ENCODE data around the gene RAB11FIP4. TPM values are rescaled to one million over a fixed set of nuclear protein-coding genes. Genes with fewer than 3 reads are reported as not detected.

RAB11FIP4 gene
- polyA plus RNA-seq, 1 of the 3 experiments (the other 2 are of a cell fraction) = 9.4 TPM

GRCh38 chr17:31561469-31562375 is 170.2 kb downstream of the RAB11FIP4 start (continued):
- no peak for TF ChIP-seq RFX5 (IDR thresholded peaks at IDR 0.05; ENCODE audit: low read length)
- TF ChIP-seq SMC3 (IDR thresholded peaks at IDR 0.05; ENCODE audit: low read depth, low read length) = no peak
- no peak for TF ChIP-seq EZH2phosphoT487 (IDR thresholded peaks at IDR 0.05; ENCODE audit: borderline replicate concordance, low read depth)
- TF ChIP-seq RCOR1 (IDR thresholded peaks at IDR 0.05; ENCODE audit: low read length) = no peak
- no peak for TF ChIP-seq TAF1 (IDR thresholded peaks at IDR 0.05; ENCODE audit: borderline replicate concordance, low read depth, low read length)
- TF ChIP-seq CHD2 (IDR thresholded peaks at IDR 0.05; ENCODE audit: low read length, partially characterized antibody) = no peak
- no peak for TF ChIP-seq RAD21 (IDR thresholded peaks at IDR 0.05; ENCODE audit: low read length)
- no peak for TF ChIP-seq REST (IDR thresholded peaks at IDR 0.05; ENCODE audit: low read depth, low read length)

- peaks cover 71% of the 10 kb centered on the region for H3K79me2 ChIP-seq (ENCODE audit: insufficient read depth)
- WGBS (ENCODE audit: low lambda C conversion rate) = 97% methylated on average over 8 of the region's 8 CpGs
- H3F3A ChIP-seq (replicated peaks; ENCODE audit: insufficient read depth) = peaks cover 37% of the 10 kb centered on the region
- no peak overlapping the region for H2AFZ ChIP-seq (ENCODE audit: low read depth)
- no peak overlapping the region for H3K4me3 ChIP-seq (ENCODE audit: low read depth in 2 of 2, low read length in 1 of 2)
- no peaks in the 10 kb centered on the region for H4K20me1 ChIP-seq (ENCODE audit: insufficient read depth)
- H3K27me3 ChIP-seq (ENCODE audit: insufficient read depth) = no peaks in the 10 kb centered on the region
- peak overlapping the region; percentile 69 to 86; a peak in 3 of 4 replicates for H3K27ac ChIP-seq (ENCODE audit: low read depth in 2 of 2, low read length in 1 of 2)
- peaks cover 21 to 45% of the 10 kb centered on the region in 2 experiments; a peak in 3 of 4 replicates for H3K4me1 ChIP-seq (ENCODE audit: control insufficient read depth in 1 of 2, insufficient read depth in 2 of 2, low read depth in 1 of 2, low read length in 1 of 2)
- DNase-seq = no peak
- no peaks in the 10 kb centered on the region for H3K9me3 ChIP-seq
- ChIA-PET POLR2A (interaction anchor here (0.6 kb wide), 1 partner anchor 186 kb away, joined by 3 read pairs; no protein-coding TSS in a partner anchor), CTCF (interaction anchor here (1.1 to 15.6 kb wide), 3 partner anchors 12 to 280 kb away, joined by 3 to 338 read pairs (median 3); no protein-coding TSS in a partner anchor)
- H3K4me2 ChIP-seq = peak overlapping the region; percentile 76
- no peaks in the 10 kb centered on the region for H3K9me2 ChIP-seq
- 0 out of 2 replicates have a peak overlapping the region, but pooled peaks have one; percentile 12 for H3K9ac ChIP-seq
- no peaks in the 10 kb centered on the region for H3K36me3 ChIP-seq (replicated peaks in 1 of 2; ENCODE audit: control insufficient read depth in 1 of 2, insufficient read depth in 2 of 2, low read length in 1 of 2)
- TF ChIP-seq FOXM1 (IDR thresholded peaks at IDR 0.05; ENCODE audit: low read depth) (no peak), RXRA (IDR thresholded peaks at IDR 0.05; ENCODE audit: borderline replicate concordance, low read depth) (no peak), REST (IDR thresholded peaks at IDR 0.05; ENCODE audit: low read depth, low read length) (no peak), EZH2phosphoT487 (IDR thresholded peaks at IDR 0.05; ENCODE audit: borderline replicate concordance, low read depth) (no peak), NRF1 (IDR thresholded peaks at IDR 0.05; ENCODE audit: low read depth, low read length) (no peak), USF2 (IDR thresholded peaks at IDR 0.05; ENCODE audit: borderline replicate concordance, low read depth, low read length) (no peak), EP300 (IDR thresholded peaks at IDR 0.05; ENCODE audit: borderline replicate concordance in 1 of 2, low read depth in 1 of 2, low read length in 1 of 2) (no peak), FOSL2 (IDR thresholded peaks at IDR 0.05; ENCODE audit: borderline replicate concordance, low read depth) (no peak), NFIC (IDR thresholded peaks at IDR 0.05; ENCODE audit: borderline replicate concordance) (no peak), IRF3 (IDR thresholded peaks at IDR 0.05; ENCODE audit: low read depth, low read length) (no peak), GABPA (IDR thresholded peaks at IDR 0.05; ENCODE audit: low read depth) (no peak), MEF2A (IDR thresholded peaks at IDR 0.05; ENCODE audit: borderline replicate concordance, low read depth) (no peak), TEAD4 (IDR thresholded peaks at IDR 0.05; ENCODE audit: borderline replicate concordance, insufficient read depth) (no peak)
Observed at GRCh38 chr17:31562376-31562840, 170.9 kb downstream of the RAB11FIP4 start.
